Activated T-cell treated with anti-CD3 and anti-CD28 coated beads, Interleukin-2, amount 50 U/mL, for 4 hours (primary cell): ENCODE measurements around the gene SWT1. TPM values are rescaled to one million over a fixed set of nuclear protein-coding genes. Genes with fewer than 3 reads are reported as not detected.
A peak's percentile ranks its signal among the peaks of the same experiment; 100 is the strongest.

Source experiments
- ATAC-seq, 2 donors: fragments of 200-7000 bp; cut with Tn5 transposase; one replicate each; pipeline ENCODE4 v1.10.0; 2021
- DNase-seq: peaks from one replicate; pipeline ENCODE4 v3.0.0-alpha.2; 2020
- H3K27me3 Mint-ChIP-seq: one replicate; pipeline ENCODE4 v1.8.0; 2021; ENCODE audit warnings: low read depth, mixed read lengths
- H3K36me3 Mint-ChIP-seq: one replicate; pipeline ENCODE4 v1.8.0; 2022; ENCODE audit warnings: mixed read lengths; ENCODE audit not compliant: insufficient read depth
- H3K4me1 Mint-ChIP-seq: one replicate; pipeline ENCODE4 v1.8.0; 2021; ENCODE audit warnings: low read depth, mixed read lengths
- H3K4me3 Mint-ChIP-seq: one replicate; pipeline ENCODE4 v1.8.0; 2021; ENCODE audit warnings: mild to moderate bottlenecking, moderate library complexity, mixed read lengths
- H3K9me3 Mint-ChIP-seq: one replicate; pipeline ENCODE4 v1.8.0; 2021; ENCODE audit warnings: mixed read lengths
- total RNA-seq, 3 donors: library from RNA; stranded (reverse); gene quantifications; one replicate each; pipeline ENCODE4 v1.2.1, GENCODE V29; 2021

Gene SWT1
- 1 to 10 TPM in 2 of 3 donors, under 1 TPM in 1; 0.66 to 1.7 (median 1.0) TPM for total RNA-seq

- Mint-ChIP-seq H3K4me3 (peak within 1 kb of the TSS; percentile 98), H3K36me3 (peaks cover 4% of the 10 kb centered on the region), H3K27me3 (no peaks in the 10 kb centered on the region), H3K4me1 (peaks cover 47% of the 10 kb centered on the region), H3K9me3 (no peaks in the 10 kb centered on the region)
- DNase-seq, result peak; percentile 97
- ATAC-seq, result peak; percentile 93 to 94
These were observed at the start of gene SWT1, which contains the start of gene TRMT1L for GRCh38 chr1:185156854-185157598. SWT1 (plus strand) TSS chr1:185157167; CDS start chr1:185160842, 3,675 bp downstream. TRMT1L (minus strand) TSS chr1:185156953; CDS start chr1:185156712, 241 bp downstream.

- DNase-seq (no peak), ATAC-seq (no peak)
- H3K4me1 Mint-ChIP-seq, result no peaks in the 10 kb centered on the region
- H3K4me3 Mint-ChIP-seq, result no peak overlapping the region
- H3K9me3 Mint-ChIP-seq, result peaks cover 34% of the 10 kb centered on the region
- peaks cover 7% of the 10 kb centered on the region for H3K36me3 Mint-ChIP-seq
- no peaks in the 10 kb centered on the region for H3K27me3 Mint-ChIP-seq
These were observed 48.6 kb upstream of the SWT1 start for GRCh38 chr1:185108321-185108720.

- no peak for ATAC-seq
- Mint-ChIP-seq H3K9me3 (peaks cover 34% of the 10 kb centered on the region), H3K36me3 (no peaks in the 10 kb centered on the region)
These were observed 46.8 kb upstream of the SWT1 start for GRCh38 chr1:185110145-185110544.

GRCh38 chr1:185111873-185112272 is 45.1 kb upstream of the SWT1 start:
- DNase-seq (no peak), ATAC-seq (no peak)
- H3K36me3 Mint-ChIP-seq, result no peaks in the 10 kb centered on the region
- no peaks in the 10 kb centered on the region for H3K27me3 Mint-ChIP-seq
- H3K4me1 Mint-ChIP-seq, result no peaks in the 10 kb centered on the region
- peaks cover 20% of the 10 kb centered on the region for H3K9me3 Mint-ChIP-seq
- H3K4me3 Mint-ChIP-seq, result no peak overlapping the region

More at GRCh38 chr1:185110145-185110544, 46.8 kb upstream of the SWT1 start:
- Mint-ChIP-seq H3K4me3 (no peak overlapping the region), H3K27me3 (no peaks in the 10 kb centered on the region), H3K4me1 (no peaks in the 10 kb centered on the region)
- no peak for DNase-seq

GRCh38 chr1:185112356-185112755 is 44.6 kb upstream of the SWT1 start:
- peaks cover 17% of the 10 kb centered on the region for H3K9me3 Mint-ChIP-seq
- H3K4me3 Mint-ChIP-seq, result no peak overlapping the region
- DNase-seq (no peak), ATAC-seq (no peak)
- H3K4me1 Mint-ChIP-seq, result no peaks in the 10 kb centered on the region
- H3K36me3 Mint-ChIP-seq, result peaks cover 3% of the 10 kb centered on the region
- H3K27me3 Mint-ChIP-seq, result no peaks in the 10 kb centered on the region

GRCh38 chr1:185129708-185130107 is 27.3 kb upstream of the SWT1 start:
- Mint-ChIP-seq H3K36me3 (peaks cover 36% of the 10 kb centered on the region), H3K4me3 (no peak overlapping the region), H3K4me1 (no peaks in the 10 kb centered on the region), H3K27me3 (no peaks in the 10 kb centered on the region), H3K9me3 (peaks cover 8% of the 10 kb centered on the region)
- ATAC-seq, result no peak
- no peak for DNase-seq

GRCh38 chr1:185132534-185132933 is 24.4 kb upstream of the SWT1 start:
- Mint-ChIP-seq H3K4me1 (no peaks in the 10 kb centered on the region), H3K9me3 (peaks cover 8% of the 10 kb centered on the region), H3K4me3 (no peak overlapping the region), H3K36me3 (peaks cover 45% of the 10 kb centered on the region), H3K27me3 (no peaks in the 10 kb centered on the region)
- no peak for DNase-seq
- no peak for ATAC-seq

GRCh38 chr1:185137896-185138545 is 18.9 kb upstream of the SWT1 start:
- Mint-ChIP-seq H3K9me3 (peaks cover 3% of the 10 kb centered on the region), H3K4me3 (no peak overlapping the region), H3K36me3 (peaks cover 35% of the 10 kb centered on the region), H3K4me1 (no peaks in the 10 kb centered on the region), H3K27me3 (no peaks in the 10 kb centered on the region)
- no peak for ATAC-seq
- DNase-seq, result no peak

GRCh38 chr1:185139246-185139645 is 17.7 kb upstream of the SWT1 start:
- Mint-ChIP-seq H3K36me3 (peaks cover 27% of the 10 kb centered on the region), H3K4me1 (no peaks in the 10 kb centered on the region), H3K4me3 (no peak overlapping the region), H3K27me3 (no peaks in the 10 kb centered on the region), H3K9me3 (no peaks in the 10 kb centered on the region)
- DNase-seq (no peak), ATAC-seq (no peak)

- H3K36me3 Mint-ChIP-seq, result peaks cover 29% of the 10 kb centered on the region
- DNase-seq (no peak), ATAC-seq (no peak)
- H3K27me3 Mint-ChIP-seq, result no peaks in the 10 kb centered on the region
- H3K9me3 Mint-ChIP-seq, result no peaks in the 10 kb centered on the region
- no peaks in the 10 kb centered on the region for H3K4me1 Mint-ChIP-seq
- H3K4me3 Mint-ChIP-seq, result no peak overlapping the region
These were observed 12.7 kb upstream of the SWT1 start for GRCh38 chr1:185144233-185144632.

GRCh38 chr1:185151215-185151614 is 5.8 kb upstream of the SWT1 start:
- H3K27me3 Mint-ChIP-seq, result no peaks in the 10 kb centered on the region
- H3K9me3 Mint-ChIP-seq, result no peaks in the 10 kb centered on the region
- DNase-seq (no peak), ATAC-seq (no peak)
- H3K4me1 Mint-ChIP-seq, result peaks cover 28% of the 10 kb centered on the region
- no peak overlapping the region for H3K4me3 Mint-ChIP-seq
- peaks cover 24% of the 10 kb centered on the region for H3K36me3 Mint-ChIP-seq

GRCh38 chr1:185152187-185152767 is 4.7 kb upstream of the SWT1 start:
- H3K36me3 Mint-ChIP-seq, result peaks cover 22% of the 10 kb centered on the region
- no peak for DNase-seq
- H3K9me3 Mint-ChIP-seq, result no peaks in the 10 kb centered on the region

GRCh38 chr1:185154912-185155513 is 2.0 kb upstream of the SWT1 start:
- no peak for DNase-seq
- Mint-ChIP-seq H3K9me3 (no peaks in the 10 kb centered on the region), H3K36me3 (peaks cover 12% of the 10 kb centered on the region), H3K27me3 (no peaks in the 10 kb centered on the region), H3K4me3 (peak overlapping the region; percentile 98), H3K4me1 (peaks cover 45% of the 10 kb centered on the region)
- no peak for ATAC-seq

More at GRCh38 chr1:185152187-185152767, 4.7 kb upstream of the SWT1 start:
- Mint-ChIP-seq H3K27me3 (no peaks in the 10 kb centered on the region), H3K4me1 (peaks cover 29% of the 10 kb centered on the region), H3K4me3 (no peak overlapping the region)
- no peak for ATAC-seq

- Mint-ChIP-seq H3K36me3 (peaks cover 8% of the 10 kb centered on the region), H3K4me1 (peaks cover 48% of the 10 kb centered on the region), H3K9me3 (no peaks in the 10 kb centered on the region), H3K4me3 (peak overlapping the region; percentile 98), H3K27me3 (no peaks in the 10 kb centered on the region)
- ATAC-seq (no peak), DNase-seq (no peak)
These were observed 1.2 kb upstream of the SWT1 start for GRCh38 chr1:185155600-185156287.
